Measurements from ENCODE around the gene TXNDC11.

Gene TXNDC11

DNA sequence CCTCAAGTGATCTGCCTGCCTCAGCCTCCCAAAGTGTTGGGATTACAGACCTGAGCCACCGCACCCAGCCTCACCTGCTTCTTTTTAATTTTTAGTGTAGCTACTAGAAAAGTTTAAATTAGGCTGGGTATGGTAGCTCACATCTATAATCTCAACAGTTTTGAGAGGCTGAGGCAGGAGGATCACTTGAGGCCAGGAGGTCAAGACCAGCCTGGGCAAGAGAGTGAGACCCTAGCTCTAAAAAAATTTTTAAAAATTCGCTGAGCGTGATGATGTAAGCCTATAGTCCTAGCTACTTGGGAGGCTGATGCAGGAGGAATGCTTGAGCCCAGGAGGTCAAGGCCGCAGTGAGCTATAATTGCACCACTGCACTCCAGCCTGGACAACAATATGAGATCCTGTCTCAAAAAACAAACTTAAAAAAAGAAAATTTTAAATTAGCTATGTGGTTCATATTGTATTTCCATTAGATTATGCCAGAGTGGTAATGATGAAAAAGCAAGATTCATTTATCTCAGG, 34.9 kb downstream of the TXNDC11 start:
- TF ChIP-seq, protein P1, sequence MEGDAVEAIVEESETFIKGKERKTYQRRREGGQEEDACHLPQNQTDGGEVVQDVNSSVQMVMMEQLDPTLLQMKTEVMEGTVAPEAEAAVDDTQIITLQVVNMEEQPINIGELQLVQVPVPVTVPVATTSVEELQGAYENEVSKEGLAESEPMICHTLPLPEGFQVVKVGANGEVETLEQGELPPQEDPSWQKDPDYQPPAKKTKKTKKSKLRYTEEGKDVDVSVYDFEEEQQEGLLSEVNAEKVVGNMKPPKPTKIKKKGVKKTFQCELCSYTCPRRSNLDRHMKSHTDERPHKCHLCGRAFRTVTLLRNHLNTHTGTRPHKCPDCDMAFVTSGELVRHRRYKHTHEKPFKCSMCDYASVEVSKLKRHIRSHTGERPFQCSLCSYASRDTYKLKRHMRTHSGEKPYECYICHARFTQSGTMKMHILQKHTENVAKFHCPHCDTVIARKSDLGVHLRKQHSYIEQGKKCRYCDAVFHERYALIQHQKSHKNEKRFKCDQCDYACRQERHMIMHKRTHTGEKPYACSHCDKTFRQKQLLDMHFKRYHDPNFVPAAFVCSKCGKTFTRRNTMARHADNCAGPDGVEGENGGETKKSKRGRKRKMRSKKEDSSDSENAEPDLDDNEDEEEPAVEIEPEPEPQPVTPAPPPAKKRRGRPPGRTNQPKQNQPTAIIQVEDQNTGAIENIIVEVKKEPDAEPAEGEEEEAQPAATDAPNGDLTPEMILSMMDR (IDR thresholded peaks at IDR 0.05), result no peak
- no peak overlapping the region for H3K4me3 ChIP-seq
- H3K27ac ChIP-seq, result no peak overlapping the region
- DNase-seq (ENCODE audit: low spot score), result peak; percentile 22

DNA sequence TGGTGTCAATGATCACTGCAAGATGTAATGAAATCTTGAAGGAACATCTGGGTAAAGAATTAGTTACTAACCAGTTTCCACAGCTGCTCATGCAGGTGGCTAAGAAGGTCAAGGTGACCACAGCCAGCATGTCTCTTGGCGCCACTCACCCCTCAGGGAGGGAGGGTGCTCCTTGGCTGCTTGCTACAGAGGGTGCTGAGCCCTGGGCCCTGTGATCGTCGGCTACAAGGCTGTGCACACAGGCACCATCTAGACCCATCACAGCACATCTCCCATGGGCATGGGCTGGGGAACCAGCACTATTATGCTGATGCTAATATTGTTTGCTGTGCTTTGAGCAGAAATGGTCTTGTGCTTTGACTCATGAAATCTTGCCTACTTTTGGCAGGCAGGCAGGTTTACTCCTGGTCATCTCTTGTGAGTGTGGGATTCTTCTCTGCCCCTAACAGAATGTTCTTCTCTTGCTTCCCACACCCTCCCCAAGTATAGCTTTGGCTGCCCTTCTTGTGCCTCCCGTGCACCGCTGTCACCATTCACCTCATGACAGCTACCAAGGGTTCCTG, 36.4 kb downstream of the TXNDC11 start:
- H3K27ac ChIP-seq, result no peak overlapping the region
- TF ChIP-seq, protein P1 (IDR thresholded peaks at IDR 0.05), result no peak
- H3K4me3 ChIP-seq, result no peak overlapping the region
- DNase-seq (ENCODE audit: low spot score), result peak; percentile 62

DNA sequence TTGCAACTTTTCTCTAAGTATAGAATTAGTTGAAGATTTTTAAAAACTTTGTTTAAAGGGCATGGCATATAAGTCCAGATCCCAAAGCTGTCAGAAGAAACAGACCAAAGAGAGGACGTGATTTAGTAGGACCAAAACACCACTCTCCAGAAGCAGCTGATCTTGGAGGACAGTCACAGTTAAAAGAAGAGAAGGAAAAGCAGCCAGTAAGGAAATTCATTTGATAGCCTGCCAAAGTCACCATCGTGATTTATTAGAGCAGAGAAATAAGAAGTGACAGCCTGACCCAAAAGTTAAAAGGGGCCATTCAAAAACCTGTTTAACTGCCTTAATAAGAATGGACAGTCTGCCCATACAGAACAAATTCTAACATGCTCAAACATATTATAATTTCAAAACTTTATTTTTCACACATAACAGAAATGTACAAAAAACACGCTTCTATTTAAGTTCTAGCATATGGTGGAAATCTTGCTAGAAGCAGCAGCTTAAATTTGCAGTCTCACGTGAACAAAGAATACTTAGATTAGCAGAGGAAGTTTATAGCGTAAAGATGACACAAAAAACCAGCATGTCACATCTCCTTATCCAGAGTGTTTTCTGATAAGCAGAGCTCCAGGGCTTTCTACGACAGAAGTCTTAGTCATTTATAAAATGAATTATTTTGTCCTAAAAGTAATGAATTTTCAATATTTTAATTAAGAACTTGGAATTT, 37.2 kb downstream of the TXNDC11 start:
- Histone ChIP-seq H3K4me3 (no peak overlapping the region), H3K27ac (no peak overlapping the region)
- TF ChIP-seq, protein P1 (IDR thresholded peaks at IDR 0.05), result no peak
- DNase-seq (ENCODE audit: low spot score), result no peak

DNA sequence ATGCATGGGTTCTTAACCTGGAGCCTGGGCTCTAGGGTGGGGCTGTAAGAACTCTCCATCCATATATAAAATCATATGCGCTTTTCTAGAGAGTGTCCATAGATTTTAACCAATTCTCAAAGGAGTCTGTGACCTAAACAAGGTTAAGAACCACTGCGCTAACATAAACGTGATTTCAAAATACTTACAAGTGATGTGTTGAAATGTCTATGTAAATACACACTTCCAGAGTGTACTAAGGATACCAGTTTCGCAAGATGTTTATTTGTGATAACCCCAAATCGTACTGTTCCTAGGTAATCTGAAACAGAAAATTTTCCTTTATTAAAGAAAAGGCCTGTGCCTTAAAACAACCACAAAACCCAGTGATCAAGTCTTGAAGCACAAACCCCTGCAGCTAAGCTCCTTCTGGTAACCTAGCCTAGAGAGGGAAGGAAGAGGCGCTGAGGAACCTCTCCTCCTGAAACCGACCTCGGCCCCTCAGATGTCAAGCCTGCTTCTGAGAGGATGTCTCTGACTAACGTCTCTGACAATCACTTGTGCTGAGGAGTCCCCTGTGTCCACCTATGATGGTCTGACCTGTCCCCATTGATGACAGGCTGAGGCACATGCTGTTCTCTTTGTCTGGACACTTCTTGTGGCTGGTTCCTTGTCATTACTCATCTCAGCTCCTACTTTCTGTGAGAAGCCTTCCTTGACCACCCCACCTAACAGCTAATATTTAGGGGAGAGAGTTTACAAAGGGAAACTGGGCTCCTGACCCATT, 42.2 kb downstream of the TXNDC11 start:
- H3K27ac ChIP-seq, result no peak overlapping the region
- no peak overlapping the region for H3K4me3 ChIP-seq
- TF ChIP-seq, protein P1 (IDR thresholded peaks at IDR 0.05), result no peak
- DNase-seq (ENCODE audit: low spot score), result peak; percentile 9

DNA sequence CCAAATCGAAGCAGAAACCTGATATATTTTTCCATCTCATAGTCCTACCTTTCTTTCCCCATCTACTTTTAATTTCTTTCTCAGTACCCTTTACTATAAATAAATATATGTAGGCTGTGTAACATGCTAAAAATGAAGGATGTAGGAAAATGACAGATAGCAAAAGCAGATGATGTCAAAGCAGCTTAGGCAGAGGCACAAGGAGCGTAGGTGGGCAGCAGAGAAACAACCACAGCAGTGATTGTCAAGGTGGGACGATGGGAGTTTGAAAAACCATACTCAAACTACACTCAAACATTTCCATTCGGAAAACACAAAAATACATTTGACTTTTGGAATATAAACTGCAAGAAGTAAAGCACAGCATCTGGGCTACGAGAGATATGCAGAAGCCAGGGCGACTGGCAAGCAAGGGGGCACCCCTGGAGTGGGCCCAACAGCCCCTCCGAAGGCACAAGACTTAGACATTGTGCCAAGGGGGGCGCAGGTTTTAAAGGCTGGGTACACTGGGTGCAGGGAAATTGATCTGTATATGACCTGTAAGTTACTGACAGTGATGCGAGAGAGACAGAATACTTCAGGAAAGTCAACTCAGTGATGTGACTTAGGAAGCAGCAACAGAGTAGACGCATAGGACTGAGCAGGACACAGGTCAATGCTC, 43.3 kb downstream of the TXNDC11 start:
- TF ChIP-seq, protein P1 (IDR thresholded peaks at IDR 0.05), result no peak
- peak; percentile 57 for DNase-seq (ENCODE audit: low spot score)
- H3K4me3 ChIP-seq, result no peak overlapping the region
- no peak overlapping the region for H3K27ac ChIP-seq

DNA sequence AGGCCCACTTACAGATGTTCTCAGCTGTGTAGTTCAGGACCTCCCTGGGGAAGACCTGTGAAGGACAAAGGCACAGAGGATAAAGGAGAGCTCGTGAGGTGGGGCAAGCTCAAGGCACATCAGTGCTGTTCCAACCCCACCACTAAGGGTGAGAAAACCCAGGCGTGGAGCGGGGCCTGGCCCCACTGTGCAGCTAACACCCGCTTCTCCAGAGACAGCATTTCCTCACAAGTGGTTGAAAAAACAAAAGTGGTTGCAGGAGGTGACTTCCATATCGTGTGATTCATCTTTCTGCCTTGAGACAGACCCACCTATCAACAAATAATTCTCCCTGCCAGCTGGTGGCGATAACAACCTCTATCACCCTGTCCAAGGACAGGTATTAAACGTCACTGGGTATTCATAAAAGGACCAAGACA, 44.4 kb downstream of the TXNDC11 start:
- Histone ChIP-seq H3K27ac (no peak overlapping the region), H3K4me3 (no peak overlapping the region)
- DNase-seq (ENCODE audit: low spot score), result peak; percentile 35
- TF ChIP-seq, protein P1 (IDR thresholded peaks at IDR 0.05), result no peak

Measured in coronary artery (tissue), 2 donors.